ENCODE measurements around the gene FILIP1L.

Gene FILIP1L

DNA sequence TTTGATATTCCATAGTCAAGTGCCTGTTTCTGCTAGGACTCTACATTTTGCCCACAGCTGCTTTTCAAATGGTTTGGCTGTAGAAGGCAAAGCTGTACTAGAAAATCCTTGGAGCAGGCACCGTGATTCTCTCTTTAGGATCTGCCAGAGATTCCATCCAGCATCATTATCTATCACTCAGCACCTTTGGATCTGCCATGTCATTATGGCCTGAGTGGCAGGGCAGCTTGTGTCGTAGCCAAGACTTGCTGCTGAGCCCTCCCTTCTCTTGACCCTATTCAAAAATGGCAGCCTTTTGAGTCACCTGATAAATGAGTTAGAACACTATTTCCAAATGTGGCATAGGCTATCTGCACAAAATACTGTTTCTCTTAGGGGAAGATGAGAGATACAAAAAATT, 304.7 kb downstream of the FILIP1L start:
- DNase-seq, result no peak

DNA sequence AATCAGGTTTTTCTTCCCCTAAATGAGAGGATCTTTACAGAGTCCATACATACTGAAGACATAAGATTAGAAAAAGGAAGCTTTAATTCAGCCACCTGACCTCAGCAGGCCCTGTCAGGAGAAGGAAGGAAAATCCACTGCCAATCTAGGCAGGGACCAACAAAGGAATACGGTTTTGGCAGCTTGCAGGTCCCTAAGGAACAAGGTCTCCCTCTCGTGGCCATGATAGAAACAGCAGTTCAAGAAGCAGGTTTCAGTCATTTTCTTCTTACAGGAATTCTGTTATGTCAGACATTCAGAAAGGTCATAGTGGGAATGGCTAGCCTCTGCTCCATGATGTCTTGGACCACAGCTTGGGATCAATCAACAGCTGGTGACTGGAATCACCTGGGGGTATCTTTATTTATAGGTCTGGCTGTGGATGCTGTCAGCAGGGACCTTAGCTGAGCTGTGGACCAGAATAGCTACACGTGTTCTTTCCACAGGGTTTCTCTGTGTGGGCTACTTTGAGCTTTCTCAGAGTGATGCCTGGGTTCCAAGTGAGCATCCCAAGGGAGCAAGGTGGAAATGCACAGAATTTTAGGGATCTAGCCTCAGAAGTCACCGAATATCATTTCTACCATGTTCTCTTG, 306.0 kb downstream of the FILIP1L start:
- DNase-seq, result peak in 6 of 51 donors; percentile 3 to 23 (median 13)

DNA sequence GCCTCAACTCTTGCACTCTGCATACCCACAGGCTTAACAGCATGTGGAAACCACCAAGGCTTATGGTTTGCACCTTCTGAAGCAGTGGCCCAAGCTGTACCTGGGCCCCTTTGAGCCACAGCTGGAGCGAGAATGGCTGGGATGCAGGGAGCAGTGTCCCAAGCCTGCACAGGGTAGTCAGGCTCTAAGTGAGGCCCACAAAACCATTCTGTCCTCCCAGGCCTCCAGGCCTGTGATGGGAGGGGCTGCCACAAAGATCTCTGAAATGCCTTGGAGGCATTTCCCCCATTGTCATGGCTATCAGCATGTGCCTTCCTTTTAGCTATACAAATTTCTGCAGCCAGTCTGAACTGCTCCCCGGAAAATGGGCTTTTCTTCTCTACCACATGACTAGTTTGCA, 309.1 kb downstream of the FILIP1L start:
- no peak for DNase-seq

DNA sequence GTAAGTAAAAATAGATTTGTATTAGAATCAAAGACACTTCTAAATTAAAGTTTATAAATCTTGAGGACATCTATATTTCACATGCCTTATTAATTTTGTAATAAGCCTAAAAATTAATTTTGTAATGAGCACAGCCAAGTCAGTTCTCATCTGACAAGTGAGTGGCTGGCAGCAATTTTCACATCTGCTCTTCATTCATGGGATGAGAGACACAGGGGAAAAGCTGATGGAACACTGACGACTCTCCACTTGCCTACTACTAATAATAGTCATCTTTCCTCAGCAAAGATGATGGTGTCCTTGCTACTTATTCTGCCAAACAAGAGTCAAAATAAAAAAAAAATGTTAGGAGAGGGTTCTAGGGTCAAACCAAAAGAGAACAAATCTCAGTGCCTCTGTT, 311.0 kb downstream of the FILIP1L start:
- no peak for DNase-seq

DNA sequence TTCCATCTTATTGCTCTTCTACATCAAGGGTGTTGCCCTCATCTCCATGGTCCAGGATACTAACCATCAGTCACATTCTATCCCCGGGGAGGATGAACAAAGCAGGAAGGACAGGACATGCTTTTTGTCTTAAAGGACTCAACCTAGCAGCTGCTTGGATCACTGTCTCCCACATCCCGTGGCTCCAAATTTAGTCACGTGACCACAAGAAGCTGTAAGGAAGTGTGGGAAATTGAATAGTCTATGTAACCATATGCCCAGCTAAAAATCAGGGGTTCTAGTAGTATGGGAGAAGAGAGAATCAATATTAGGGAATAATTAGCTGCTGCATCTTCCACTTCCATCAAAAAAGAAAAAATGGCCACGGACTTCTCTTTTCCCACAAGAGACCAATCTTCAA, 314.9 kb downstream of the FILIP1L start:
- no peak for DNase-seq

DNA sequence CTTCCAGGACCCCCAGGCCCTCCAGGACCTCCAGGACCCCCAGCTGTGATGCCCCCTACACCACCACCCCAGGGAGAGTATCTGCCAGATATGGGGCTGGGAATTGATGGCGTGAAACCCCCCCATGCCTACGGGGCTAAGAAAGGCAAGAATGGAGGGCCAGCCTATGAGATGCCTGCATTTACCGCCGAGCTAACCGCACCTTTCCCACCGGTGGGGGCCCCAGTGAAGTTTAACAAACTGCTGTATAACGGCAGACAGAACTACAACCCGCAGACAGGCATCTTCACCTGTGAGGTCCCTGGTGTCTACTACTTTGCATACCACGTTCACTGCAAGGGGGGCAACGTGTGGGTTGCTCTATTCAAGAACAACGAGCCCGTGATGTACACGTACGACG, 318.7 kb downstream of the FILIP1L start:
- no peak for DNase-seq

DNA sequence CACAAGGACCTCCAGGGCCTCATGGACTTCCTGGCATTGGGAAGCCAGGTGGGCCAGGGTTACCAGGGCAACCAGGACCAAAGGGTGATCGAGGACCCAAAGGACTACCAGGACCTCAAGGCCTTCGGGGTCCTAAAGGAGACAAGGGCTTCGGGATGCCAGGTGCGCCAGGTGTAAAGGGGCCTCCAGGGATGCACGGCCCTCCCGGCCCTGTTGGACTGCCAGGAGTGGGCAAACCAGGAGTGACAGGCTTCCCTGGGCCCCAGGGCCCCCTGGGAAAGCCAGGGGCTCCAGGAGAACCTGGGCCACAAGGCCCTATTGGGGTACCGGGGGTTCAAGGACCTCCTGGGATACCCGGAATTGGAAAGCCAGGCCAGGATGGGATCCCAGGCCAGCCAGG, 319.8 kb downstream of the FILIP1L start:
- DNase-seq, result no peak

DNA sequence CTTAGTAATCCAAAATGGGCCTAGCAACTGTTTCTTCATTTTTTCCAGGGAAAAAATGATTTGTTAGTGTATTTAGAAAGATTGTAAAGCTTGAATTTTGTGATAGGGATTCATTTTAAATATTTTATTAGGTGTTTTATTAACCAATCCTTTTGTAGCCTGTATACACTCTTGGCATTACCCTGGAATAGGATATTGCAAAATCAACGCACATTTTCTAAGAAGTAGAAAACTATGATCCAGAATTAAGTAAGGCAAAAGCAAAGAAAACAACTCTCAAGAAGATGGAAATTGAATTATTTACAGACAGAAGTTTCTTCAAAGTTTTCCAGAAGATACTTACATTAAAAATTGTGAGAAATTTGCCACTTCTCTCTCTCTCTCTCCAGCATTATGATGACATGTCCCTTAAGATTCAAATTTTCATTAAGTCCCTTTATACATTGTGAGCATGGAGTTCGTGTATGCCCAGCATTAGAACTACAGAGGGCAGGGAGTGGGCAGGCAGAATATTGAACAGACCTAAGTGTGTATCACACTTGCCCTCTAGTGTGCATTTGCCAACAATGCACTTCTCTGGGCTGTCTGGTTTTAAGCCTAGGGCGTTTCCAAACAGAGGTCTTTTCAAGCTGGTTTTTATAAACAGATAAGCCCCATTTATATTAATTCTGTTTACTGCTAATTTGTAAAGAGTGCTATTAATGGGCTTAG, 325.1 kb downstream of the FILIP1L start:
- peak in 13 of 51 donors; percentile 1 to 27 (median 10) for DNase-seq

All from hypothalamus (tissue), 51 donors.